Adrenal gland (tissue), 12 donors: ENCODE results near the gene ARHGAP8. TPM values are rescaled to one million over a fixed set of nuclear protein-coding genes. Genes with fewer than 3 reads are reported as not detected.

Source experiments
- DNase-seq, 7 donors: peaks; one replicate each; pipeline ENCODE4 v3.0.0-alpha.2; 2019 to 2020
- H3K27ac ChIP-seq, 5 donors: fragments of 200-600 bp; sonication (generic) in 4 of 5; 1 replicate in 3 of 5; 2 replicates in 2 of 5; pipeline versions ENCODE4 v1.5.1 to v1.8.0; 2016 to 2020; ENCODE audit warnings: mild to moderate bottlenecking in 1 of 5
- H3K27me3 ChIP-seq: fragments of 200-600 bp; 2 replicates; pipeline ENCODE4 v1.8.0; 2021
- H3K36me3 ChIP-seq, 2 donors: fragments of 200-600 bp; replicated peaks in 1 of 2; 1 replicate in 1 of 2; 2 replicates in 1 of 2; pipeline versions ENCODE4 v1.5.1 to v1.8.0; 2018 to 2022
- H3K4me1 ChIP-seq, 2 donors: fragments of 200-600 bp; replicated peaks in 1 of 2; 1 replicate in 1 of 2; 2 replicates in 1 of 2; pipeline versions ENCODE4 v1.5.1 to v1.8.0; 2018 to 2021
- H3K4me3 ChIP-seq, 4 donors: fragments of 200-600 bp; sonication (generic) in 3 of 4; one replicate each; pipeline ENCODE4 v1.5.1; 2016 to 2018
- H3K9me3 ChIP-seq, 3 donors: fragments of 200-600 bp; sonication (generic) in 1 of 3; replicated peaks in 1 of 3; 1 replicate in 2 of 3; 2 replicates in 1 of 3; pipeline versions ENCODE4 v1.5.1 to v1.8.0; 2016 to 2021
- CTCF ChIP-seq, 6 experiments: fragments of 450-650 bp in 4 of 6; fragments of 200-600 bp in 2 of 6; sonication (generic) in 1 of 6; IDR thresholded peaks; 1 replicate in 5 of 6; 2 replicates in 1 of 6; pipeline versions ENCODE4 v1.5.1 to v1.8.0; 2016 to 2021; ENCODE audit warnings: antibody characterized with exemption in 6 of 6, mild to moderate bottlenecking in 2 of 6, moderate library complexity in 1 of 6
- POLR2A ChIP-seq, 2 donors: fragments of 450-650 bp; IDR thresholded peaks; one replicate each; pipeline ENCODE4 v1.6.1; 2017; ENCODE audit warnings: antibody characterized with exemption in 2 of 2, mild to moderate bottlenecking in 2 of 2, moderate library complexity in 1 of 2
- WGBS, 4 donors: extraction: QIAGEN DNeasy Blood & Tissue Kit in 2 of 4; methylation state at CpG; one replicate each; pipeline versions ENCODE4 v1.1.5 to v1.1.7; 2013 to 2017; 5-methylcytosine and 5-hydroxymethylcytosine counted together
- intact Hi-C, 2 donors: fragments of 100-400 bp; cut with DNase I; formaldehyde crosslinking; loops; one replicate each; pipeline versions ENCODE4 v1.14.1 to v1.15.0; 2022 to 2023
- polyA plus RNA-seq, 3 donors: library from polyadenylated mRNA; stranded (reverse); fragments of 200-250 nt in 2 of 3; fragments of 350-450 nt in 1 of 3; fragmentation: Illumina TruSeq in 1 of 3; extraction: RNeasy Lipid Tissue Mini Kit (QIAGEN cat#74804) in 1 of 3; gene quantifications; one replicate each; pipeline ENCODE4 v1.2.3, GENCODE V29; 2013 to 2014
- total RNA-seq, 9 donors: library from RNA; depleted of rRNA in 4 of 9; stranded (reverse); fragments of >200 nt in 4 of 9; fragments of 120-200 nt in 1 of 9; fragmentation: NEBNext Ultra II Directional in 1 of 9; extraction: Animal tissue kit (Norgen Biotek cat#: 25700) in 1 of 9; gene quantifications; one replicate each; pipeline versions ENCODE4 v1.1.0 to v1.2.4, GENCODE V29; 2013 to 2023
- donor health status: healthy with polysubstance abuse.
- donor health status: Bipolar disorder and iron deficiency.
- donor health status: DM: yes; HTN: yes; CAD: no.
- donor health status: DM: no; HTN: no; CAD: no.
- donor health status: DM: no; HTN: no; CAD: no.
- donor health status: DM: yes; HTN: yes; CAD: no.

ARHGAP8 gene
- total and polyA plus RNA-seq, 12 donors: 0.12 to 17.8 (median 1.1) TPM

- no peak overlapping the region for H3K27ac ChIP-seq
- TF ChIP-seq POLR2A (IDR thresholded peaks at IDR 0.05) (no peak), CTCF (IDR thresholded peaks at IDR 0.05) (no peak)
- H3K4me1 ChIP-seq: no peaks in the 10 kb centered on the region
- H3K27me3 ChIP-seq: no peaks in the 10 kb centered on the region
- no peak overlapping the region for H3K4me3 ChIP-seq
- DNase-seq: no peak
- H3K9me3 ChIP-seq: no peaks in the 10 kb centered on the region
- 78 to 90% (median 83%) methylated on average over 7 of the region's 7 CpGs; no CpG with 5 or more reads in 1 of the 4 donors for WGBS, 4 donors
- intact Hi-C loops: no loop called here
- no peaks in the 10 kb centered on the region for H3K36me3 ChIP-seq
Measured at GRCh38 chr22:44861245-44861644, 108.9 kb downstream of the ARHGAP8 start.

- no peaks in the 10 kb centered on the region for H3K4me1 ChIP-seq
- TF ChIP-seq POLR2A (IDR thresholded peaks at IDR 0.05) (no peak), CTCF (IDR thresholded peaks at IDR 0.05) (no peak)
- H3K27me3 ChIP-seq: no peaks in the 10 kb centered on the region
- H3K36me3 ChIP-seq: no peaks in the 10 kb centered on the region
- no peak overlapping the region for H3K4me3 ChIP-seq
- intact Hi-C loops: no loop called here
- no peak for DNase-seq
- H3K27ac ChIP-seq: no peak overlapping the region
- 82 to 93% (median 89%) methylated on average over 6 to 11 of the region's 11 CpGs for WGBS, 4 donors
- no peaks in the 10 kb centered on the region for H3K9me3 ChIP-seq
Measured at GRCh38 chr22:44862281-44862680, 109.9 kb downstream of the ARHGAP8 start.

- intact Hi-C loops: no loop called here
- no peak for DNase-seq
- Histone ChIP-seq H3K4me3 (no peak overlapping the region), H3K4me1 (no peaks in the 10 kb centered on the region), H3K27ac (no peak overlapping the region), H3K27me3 (no peaks in the 10 kb centered on the region), H3K9me3 (no peaks in the 10 kb centered on the region), H3K36me3 (no peaks in the 10 kb centered on the region)
- WGBS, 4 donors: 88 to 89% (median 88%) methylated on average over 14 to 19 of the region's 19 CpGs
- TF ChIP-seq POLR2A (IDR thresholded peaks at IDR 0.05): no peak
Measured at GRCh38 chr22:44862981-44863860, 110.8 kb downstream of the ARHGAP8 start.

- intact Hi-C loops: no loop called here
- Histone ChIP-seq H3K27me3 (no peaks in the 10 kb centered on the region), H3K4me3 (no peak overlapping the region), H3K27ac (no peak overlapping the region), H3K36me3 (no peaks in the 10 kb centered on the region), H3K9me3 (no peaks in the 10 kb centered on the region), H3K4me1 (no peaks in the 10 kb centered on the region)
- 84 to 92% (median 87%) methylated on average over 18 to 31 of the region's 31 CpGs for WGBS, 4 donors
- TF ChIP-seq CTCF (IDR thresholded peaks at IDR 0.05): no peak
- TF ChIP-seq POLR2A (IDR thresholded peaks at IDR 0.05): no peak
- no peak for DNase-seq
Measured at GRCh38 chr22:44865193-44866057, 113.0 kb downstream of the ARHGAP8 start.
